HepG2 (cell line): ENCODE data around the gene DDX17. TPM values are rescaled to one million over a fixed set of nuclear protein-coding genes. Genes with fewer than 3 reads are reported as not detected.
"Not testable (repeated sequence)": the region's sequence is repeated elsewhere in the genome, so short reads cannot be mapped to it uniquely, and the experiment has no call there.

Experiments
- ATAC-seq: fragments of 200-7000 bp; cut with Tn5 transposase; 3 replicates; pipeline ENCODE4 v1.9.1; 2020; ENCODE audit warnings: mild to moderate bottlenecking, moderate library complexity
- BruUV-seq: library from RNA; stranded (reverse); fragments of 400-500 nt; replicated peaks from 2 replicates; lab custom pipeline; 2021; lab: Mats Ljungman, UMichigan
- CTCF ChIA-PET: fragments of 300-600 bp; formaldehyde crosslinking; extraction: SDS; loops from one replicate; lab custom pipeline; 2021; ENCODE audit warnings: low total read pairs, inconsistent platforms, low intra/inter-chr PET ratio; lab: Yijun Ruan, JAX
- POLR2A ChIA-PET: fragments of 350-600 bp; sonication (Branson Sonifier 250); formaldehyde crosslinking; loops from one replicate; lab custom pipeline; 2020; ENCODE audit warnings: antibody characterized with exemption, inconsistent platforms; lab: Yijun Ruan, JAX
- DNase-seq: peaks from one replicate; pipeline ENCODE4 v3.0.0-alpha.2; 2015; ENCODE audit warnings: low spot score
- FAIRE-seq: peaks from 3 replicates; lab custom pipeline; 2011; peaks lifted over from hg19 to GRCh38; lab: Jason Lieb, UNC
- H2AFZ ChIP-seq: one replicate; pipeline ENCODE4 v1.6.1; 2011; ENCODE audit warnings: low read length, inconsistent platforms
- H3K27ac ChIP-seq: fragments of 300-600 bp; 3 replicates; pipeline ENCODE4 v1.8.0; 2011; ENCODE audit warnings: mixed run types, mild to moderate bottlenecking, mixed read lengths, low read length, inconsistent platforms; ENCODE audit not compliant: insufficient read depth; ENCODE audit errors: extremely low read length
- H3K27me3 ChIP-seq, 2 experiments: fragments of 200-600 bp in 1 of 2; 2 replicates in 1 of 2; 3 replicates in 1 of 2; pipeline versions ENCODE4 v1.6.0 to v1.8.0; 2011; ENCODE audit warnings: low read length in 2 of 2, mild to moderate bottlenecking in 2 of 2, moderate library complexity in 2 of 2, inconsistent platforms in 1 of 2; ENCODE audit not compliant: insufficient read depth in 2 of 2, control insufficient read depth in 1 of 2
- H3K36me3 ChIP-seq, 2 experiments: fragments of 200-600 bp in 1 of 2; replicated peaks in 1 of 2; 2 replicates in 1 of 2; 3 replicates in 1 of 2; pipeline versions ENCODE4 v1.5.1 to v1.8.0; 2011; ENCODE audit warnings: low read length in 2 of 2, inconsistent platforms in 1 of 2; ENCODE audit not compliant: insufficient read depth in 2 of 2, control insufficient read depth in 1 of 2
- H3K4me1 ChIP-seq: 2 replicates; pipeline ENCODE4 v1.5.1; 2012; ENCODE audit warnings: low read length, inconsistent platforms; ENCODE audit not compliant: insufficient read depth
- H3K4me2 ChIP-seq: 2 replicates; pipeline ENCODE4 v1.6.0; 2011; ENCODE audit warnings: low read depth, low read length, inconsistent platforms
- H3K4me3 ChIP-seq, 3 experiments: fragments of 200-600 bp in 1 of 3; sonication (generic), shearing (Covaris generic) in 1 of 3; replicated peaks in 1 of 3; 2 replicates each; pipeline ENCODE4 v1.5.1; 2011 to 2016; ENCODE audit warnings: low read length in 3 of 3, inconsistent platforms in 2 of 3, low read depth in 2 of 3, mild to moderate bottlenecking in 2 of 3, control low read depth in 1 of 3, mixed read lengths in 1 of 3; ENCODE audit not compliant: insufficient read depth in 1 of 3
- H3K79me2 ChIP-seq: one replicate; pipeline ENCODE4 v1.6.1; 2011; ENCODE audit warnings: low read length, inconsistent platforms; ENCODE audit not compliant: insufficient read depth
- H3K9ac ChIP-seq: 2 replicates; pipeline ENCODE4 v1.6.0; 2011; ENCODE audit warnings: mild to moderate bottlenecking, low read depth, low read length, inconsistent platforms; ENCODE audit not compliant: insufficient read depth
- H3K9me3 ChIP-seq: 2 replicates; pipeline ENCODE4 v1.5.1; 2012; ENCODE audit warnings: mild to moderate bottlenecking, low read length
- H4K20me1 ChIP-seq: 2 replicates; pipeline ENCODE4 v1.6.0; 2011; ENCODE audit warnings: inconsistent platforms, mild to moderate bottlenecking, low read length, moderate library complexity; ENCODE audit not compliant: insufficient read depth
- CEBPB ChIP-seq: IDR thresholded peaks from 2 replicates; pipeline ENCODE4 v1.6.1; 2011; ENCODE audit warnings: low read depth, low read length, improper control_type of control experiment, borderline replicate concordance
- NFE2 ChIP-seq: sonication (generic); formaldehyde crosslinking; IDR thresholded peaks from 2 replicates; pipeline ENCODE4 v1.4.0; 2020; ENCODE audit warnings: missing genetic modification reagents
- RARA ChIP-seq: IDR thresholded peaks from 2 replicates; pipeline ENCODE4 v1.6.1; 2016; ENCODE audit warnings: missing genetic modification reagents, missing compliant biosample characterization
- RCOR2 ChIP-seq: IDR thresholded peaks from 2 replicates; pipeline ENCODE4 v1.6.1; 2016; ENCODE audit warnings: missing biosample characterization, missing genetic modification reagents
- SPEN ChIP-seq: sonication (generic); formaldehyde crosslinking; IDR thresholded peaks from 2 replicates; pipeline ENCODE4 v1.5.1; 2020; ENCODE audit warnings: low read depth, mild to moderate bottlenecking, missing genetic modification reagents
- ZNF12 ChIP-seq: sonication (generic); formaldehyde crosslinking; IDR thresholded peaks from 2 replicates; pipeline ENCODE4 v1.5.0; 2020; ENCODE audit warnings: missing genetic modification reagents
- WGBS: methylation state at CpG from one replicate; pipeline ENCODE4 v1.1.6; 2017; ENCODE audit warnings: low lambda C conversion rate; 5-methylcytosine and 5-hydroxymethylcytosine counted together
- in situ Hi-C: cut with HindIII; loops from 2 replicates; pipeline ENCODE4 v1.10.0; 2017; ENCODE audit warnings: low pct_unique_long_range_greater_than_20kb; ENCODE audit not compliant: extremely low pct_ligation_motif_present
- intact Hi-C: fragments of 100-400 bp; cut with micrococcal nuclease; formaldehyde crosslinking; loops from one replicate; pipeline ENCODE4 v1.10.0; 2022; ENCODE audit not compliant: unreplicated experiment
- polyA plus RNA-seq, 8 experiments: library from polyadenylated mRNA; depleted of rRNA in 3 of 8; stranded (reverse) in 7 of 8; unstranded in 1 of 8; fragments of >200 nt; fragmentation: Illumina TruSeq in 4 of 8; extraction: Trizol in 4 of 8; gene quantifications; 2 replicates each; pipeline versions ENCODE4 v1.2.1 to v1.2.3, GENCODE V29; 2011 to 2016; ENCODE audit warnings: low read depth in 4 of 8, missing spikeins in 1 of 8, mixed read lengths in 1 of 8; ENCODE audit not compliant: insufficient read depth in 1 of 8
- total RNA-seq, 5 experiments: library from RNA; depleted of rRNA; stranded (reverse); fragments of >200 nt; fragmentation: Illumina TruSeq; extraction: Trizol; gene quantifications; 2 replicates each; pipeline ENCODE4 v1.2.3, GENCODE V29; 2016; ENCODE audit warnings: low read depth in 1 of 5

DDX17 gene
- total and polyA plus RNA-seq, 2 of the 13 experiments (the other 11 are each of a cell fraction or from before 2014, with no cell fraction given) = 238 to 344 TPM

DNA sequence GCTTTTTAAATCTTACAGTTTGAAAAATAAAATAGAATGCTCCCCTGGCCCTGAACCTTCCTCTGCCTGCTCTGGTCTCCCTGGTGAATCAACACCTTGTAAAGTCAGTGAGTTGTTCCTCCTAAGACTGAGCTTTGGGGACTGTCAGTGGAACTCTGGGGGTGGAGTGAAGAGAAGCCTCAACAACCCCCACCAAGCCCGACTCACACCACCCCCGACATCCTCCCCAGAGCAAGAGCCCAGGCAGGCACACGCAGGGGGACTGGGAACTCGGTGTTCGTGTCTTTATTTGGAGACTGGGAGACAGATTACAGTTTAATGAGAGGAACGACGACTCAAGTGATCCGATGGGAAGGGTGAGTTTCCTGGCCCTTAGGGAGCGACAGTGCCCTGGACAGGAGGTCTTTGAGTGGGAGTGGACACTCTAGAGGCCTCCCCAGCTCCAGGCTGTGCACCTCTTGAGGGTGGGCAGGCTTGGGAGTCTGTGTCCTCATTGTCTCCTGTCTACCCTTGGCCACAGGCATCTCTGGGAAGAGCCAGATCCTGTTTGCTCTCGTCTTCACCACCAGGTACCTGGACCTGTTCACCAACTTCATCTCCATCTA, 32.0 kb downstream of the DDX17 start:
- WGBS = 87% methylated on average over 9 of the region's 10 CpGs
- Histone ChIP-seq H3K4me2 (no peak overlapping the region), H3K9ac (no peak overlapping the region), H3K79me2 (no peaks in the 10 kb centered on the region), H3K36me3 (no peaks in the 10 kb centered on the region), H3K4me1 (peaks cover 16% of the 10 kb centered on the region), H2AFZ (no peak overlapping the region), H4K20me1 (no peaks in the 10 kb centered on the region), H3K27ac (no peak overlapping the region), H3K9me3 (no peaks in the 10 kb centered on the region), H3K27me3 (no peaks in the 10 kb centered on the region), H3K4me3 (no peak overlapping the region)
- intact Hi-C loops (no loop called here), in situ Hi-C loops (no loop called here)
- DNase-seq (no peak), ATAC-seq (no peak), FAIRE-seq (no peak)
- ChIA-PET POLR2A (no interaction called here), CTCF (no interaction called here)
- BruUV-seq = no TSS peak
- TF ChIP-seq SPEN (CRISPR knock-in tag) (no peak), RCOR2 (CRISPR knock-in tag) (no peak), NFE2 (no peak)

DNA sequence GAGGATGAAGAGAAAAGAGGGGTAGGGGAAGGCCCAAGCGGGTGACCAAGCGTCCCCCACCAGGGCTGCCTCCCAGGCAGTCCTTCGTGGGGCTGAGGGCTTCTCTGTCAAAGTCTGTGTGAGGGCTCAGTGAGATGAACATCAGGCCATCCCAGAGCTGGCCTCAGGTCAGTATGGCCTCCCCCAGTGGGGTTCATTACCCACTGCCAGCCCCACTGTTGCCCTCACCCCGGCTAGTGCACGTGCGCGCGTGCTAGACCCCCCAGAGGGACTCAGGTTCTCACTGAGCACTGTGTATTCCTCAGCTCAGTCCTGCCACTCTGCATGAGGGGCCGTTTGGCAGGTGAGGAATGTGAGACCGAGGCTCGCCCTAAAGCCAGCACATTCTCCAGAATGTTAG, 34.9 kb downstream of the DDX17 start:
- POLR2A ChIA-PET = no interaction called here

DNA sequence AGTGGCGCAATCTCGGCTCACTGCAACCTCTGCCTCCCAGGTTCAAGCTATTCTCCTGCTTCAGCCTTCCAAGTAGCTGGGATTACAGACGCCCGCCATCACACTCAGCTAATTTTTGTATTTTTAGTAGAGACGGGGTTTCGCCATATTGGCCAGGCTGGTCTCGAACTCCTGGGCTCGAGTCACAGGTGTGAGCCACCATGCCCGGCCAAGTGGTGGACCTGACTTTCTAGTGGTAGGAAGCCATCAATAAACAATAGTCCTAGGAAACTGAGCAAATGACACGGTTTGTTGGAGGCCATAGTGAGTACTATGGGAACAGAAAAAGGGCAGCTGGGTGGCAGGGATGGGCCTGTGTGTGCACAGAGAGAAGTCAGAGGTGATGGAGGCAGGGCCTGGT, 35.9 kb downstream of the DDX17 start:
- H3K4me2 ChIP-seq, H4K20me1 ChIP-seq, in situ Hi-C loops, H3K79me2 ChIP-seq, H3K27ac ChIP-seq, H3K9me3 ChIP-seq, DNase-seq, BruUV-seq, CTCF ChIA-PET, H2AFZ ChIP-seq, intact Hi-C loops, H3K9ac ChIP-seq, H3K36me3 ChIP-seq, H3K27me3 ChIP-seq, H3K4me3 ChIP-seq, ATAC-seq, FAIRE-seq: not testable (repeated sequence)
- POLR2A ChIA-PET = interaction anchor here (0.7 kb wide), 1 partner anchor 13 kb away, joined by 3 read pairs; no protein-coding TSS in a partner anchor
- WGBS = 94% methylated on average over 10 of the region's 10 CpGs
- H3K4me1 ChIP-seq = peaks cover 39% of the 10 kb centered on the region

More for the DNA sequence above, 34.9 kb downstream of the DDX17 start:
- no peak for DNase-seq
- TF ChIP-seq CEBPB (no peak), RARA (CRISPR knock-in tag) (no peak), ZNF12 (CRISPR knock-in tag) (no peak)
- Histone ChIP-seq H3K36me3 (no peaks in the 10 kb centered on the region), H2AFZ (no peak overlapping the region), H3K9me3 (no peaks in the 10 kb centered on the region), H3K9ac (no peak overlapping the region), H3K27ac (no peak overlapping the region), H3K79me2 (no peaks in the 10 kb centered on the region), H3K27me3 (peaks cover 0 to 10% of the 10 kb centered on the region in 2 experiments; a peak in 3 of 5 replicates), H3K4me2 (no peak overlapping the region), H4K20me1 (no peaks in the 10 kb centered on the region), H3K4me3 (no peak overlapping the region), H3K4me1 (peaks cover 28% of the 10 kb centered on the region)
- WGBS = 96% methylated on average over 11 of the region's 11 CpGs
- no peak for FAIRE-seq
- CTCF ChIA-PET = no interaction called here
- BruUV-seq = no TSS peak
- ATAC-seq = no peak
- in situ Hi-C loops (no loop called here), intact Hi-C loops (no loop called here)
